ENCODE results near the gene MED16. TPM values are rescaled to one million over a fixed set of nuclear protein-coding genes. Genes with fewer than 3 reads are reported as not detected.
A peak's percentile ranks its signal among the peaks of the same experiment; 100 is the strongest.

Gene MED16
- total RNA-seq, 1 donor from 2014 or later = 46.1 TPM

- H3K4me1 ChIP-seq = peaks cover 22% of the 10 kb centered on the region
- intact Hi-C loops (cut with DNase I) = no loop called here
- H3K27ac ChIP-seq = no peak overlapping the region
- peak overlapping the region; percentile 21 for H3K4me3 ChIP-seq
- H3K9me3 ChIP-seq = no peaks in the 10 kb centered on the region
- peaks cover 9% of the 10 kb centered on the region for H3K27me3 ChIP-seq (ENCODE audit: low read depth)
- DNase-seq = peak; percentile 78
- peak; percentile 63 to 66 for ATAC-seq
- no peaks in the 10 kb centered on the region for H3K36me3 ChIP-seq
- TF ChIP-seq CTCF (IDR thresholded peaks at IDR 0.05) = no peak
Observed at GRCh38 chr19:861756-862580, 31.0 kb downstream of the MED16 start.

GRCh38 chr19:861141-861755 lies 31.7 kb downstream of the MED16 start:
- Histone ChIP-seq H3K4me1 (peaks cover 22% of the 10 kb centered on the region), H3K36me3 (no peaks in the 10 kb centered on the region), H3K9me3 (no peaks in the 10 kb centered on the region), H3K27me3 (ENCODE audit: low read depth) (peaks cover 9% of the 10 kb centered on the region), H3K4me3 (peak overlapping the region; percentile 61), H3K27ac (no peak overlapping the region)
- no peak for TF ChIP-seq CTCF (IDR thresholded peaks at IDR 0.05)
- no peak for DNase-seq
- intact Hi-C loops (cut with DNase I) = no loop called here
- no peak for ATAC-seq

- Histone ChIP-seq H3K4me3 (peak within 1 kb of the TSS; percentile 61), H3K27me3 (ENCODE audit: low read depth) (peaks cover 9% of the 10 kb centered on the region), H3K9me3 (no peaks in the 10 kb centered on the region), H3K4me1 (peaks cover 21% of the 10 kb centered on the region), H3K27ac (peak within 1 kb of the TSS; percentile 71), H3K36me3 (no peaks in the 10 kb centered on the region)
- peak; percentile 9 to 53 for ATAC-seq
- intact Hi-C loops (cut with DNase I) = no loop called here
- peak; percentile 82 for DNase-seq
- TF ChIP-seq CTCF (IDR thresholded peaks at IDR 0.05) = no peak
Observed at GRCh38 chr19:858868-859843, 33.8 kb downstream of the MED16 start, which contains the start of gene CFD. TSS of gene CFD (plus strand) at chr19:859664. CDS start at chr19:859690, 26 bp downstream.

- intact Hi-C loops (cut with DNase I) = no loop called here
- DNase-seq (no peak), ATAC-seq (no peak)
- H3K4me1 ChIP-seq = peaks cover 15% of the 10 kb centered on the region
- H3K27me3 ChIP-seq (ENCODE audit: low read depth) = peaks cover 11% of the 10 kb centered on the region
- H3K9me3 ChIP-seq = no peaks in the 10 kb centered on the region
- TF ChIP-seq CTCF (IDR thresholded peaks at IDR 0.05) = no peak
- H3K4me3 ChIP-seq = no peak overlapping the region
- H3K27ac ChIP-seq = peak overlapping the region; percentile 71
- H3K36me3 ChIP-seq = no peaks in the 10 kb centered on the region
Observed at GRCh38 chr19:858284-858683, 34.7 kb downstream of the MED16 start.

- Histone ChIP-seq H3K27ac (no peak overlapping the region), H3K27me3 (ENCODE audit: low read depth) (peaks cover 23% of the 10 kb centered on the region), H3K4me3 (no peak overlapping the region), H3K9me3 (no peaks in the 10 kb centered on the region), H3K36me3 (no peaks in the 10 kb centered on the region), H3K4me1 (peaks cover 21% of the 10 kb centered on the region)
- TF ChIP-seq CTCF (IDR thresholded peaks at IDR 0.05) = no peak
- intact Hi-C loops (cut with DNase I) = no loop called here
- DNase-seq (no peak), ATAC-seq (no peak)
Observed at GRCh38 chr19:855566-856120, 37.3 kb downstream of the MED16 start.
